ENCODE data around the gene HLA-DRB1.

DNA sequence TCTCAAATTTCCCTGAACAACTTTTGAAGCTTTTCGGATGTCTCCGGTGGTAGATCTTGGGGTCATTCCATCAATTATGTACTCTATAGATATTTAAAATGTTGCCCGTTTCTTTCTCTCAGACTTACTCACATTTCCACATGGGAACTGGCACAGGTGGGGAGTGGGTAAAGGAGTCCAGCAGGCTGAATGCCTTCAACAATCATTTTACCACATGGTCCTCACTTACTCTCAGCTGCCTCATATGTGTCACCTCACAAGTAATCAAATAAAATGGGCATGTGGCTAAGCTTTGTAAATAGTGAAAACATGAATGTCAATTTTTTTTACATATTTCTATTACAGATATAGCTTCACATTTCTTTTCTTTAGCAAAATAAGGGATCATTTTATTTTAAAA lies 48.2 kb upstream of the HLA-DRB1 start:
- TF ChIP-seq, protein P1, sequence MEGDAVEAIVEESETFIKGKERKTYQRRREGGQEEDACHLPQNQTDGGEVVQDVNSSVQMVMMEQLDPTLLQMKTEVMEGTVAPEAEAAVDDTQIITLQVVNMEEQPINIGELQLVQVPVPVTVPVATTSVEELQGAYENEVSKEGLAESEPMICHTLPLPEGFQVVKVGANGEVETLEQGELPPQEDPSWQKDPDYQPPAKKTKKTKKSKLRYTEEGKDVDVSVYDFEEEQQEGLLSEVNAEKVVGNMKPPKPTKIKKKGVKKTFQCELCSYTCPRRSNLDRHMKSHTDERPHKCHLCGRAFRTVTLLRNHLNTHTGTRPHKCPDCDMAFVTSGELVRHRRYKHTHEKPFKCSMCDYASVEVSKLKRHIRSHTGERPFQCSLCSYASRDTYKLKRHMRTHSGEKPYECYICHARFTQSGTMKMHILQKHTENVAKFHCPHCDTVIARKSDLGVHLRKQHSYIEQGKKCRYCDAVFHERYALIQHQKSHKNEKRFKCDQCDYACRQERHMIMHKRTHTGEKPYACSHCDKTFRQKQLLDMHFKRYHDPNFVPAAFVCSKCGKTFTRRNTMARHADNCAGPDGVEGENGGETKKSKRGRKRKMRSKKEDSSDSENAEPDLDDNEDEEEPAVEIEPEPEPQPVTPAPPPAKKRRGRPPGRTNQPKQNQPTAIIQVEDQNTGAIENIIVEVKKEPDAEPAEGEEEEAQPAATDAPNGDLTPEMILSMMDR (IDR thresholded peaks at IDR 0.05) = no peak
- no peak for TF ChIP-seq POLR2A (IDR thresholded peaks at IDR 0.05)
